Measurements from ENCODE around the gene CTR9.
"Not testable (repeated sequence)": the region's sequence is repeated elsewhere in the genome, so short reads cannot be mapped to it uniquely, and the experiment has no call there.

Gene CTR9

GRCh38 chr11:10785146-10785474, 34.1 kb downstream of the CTR9 start:
- DNase-seq, result no peak

DNA sequence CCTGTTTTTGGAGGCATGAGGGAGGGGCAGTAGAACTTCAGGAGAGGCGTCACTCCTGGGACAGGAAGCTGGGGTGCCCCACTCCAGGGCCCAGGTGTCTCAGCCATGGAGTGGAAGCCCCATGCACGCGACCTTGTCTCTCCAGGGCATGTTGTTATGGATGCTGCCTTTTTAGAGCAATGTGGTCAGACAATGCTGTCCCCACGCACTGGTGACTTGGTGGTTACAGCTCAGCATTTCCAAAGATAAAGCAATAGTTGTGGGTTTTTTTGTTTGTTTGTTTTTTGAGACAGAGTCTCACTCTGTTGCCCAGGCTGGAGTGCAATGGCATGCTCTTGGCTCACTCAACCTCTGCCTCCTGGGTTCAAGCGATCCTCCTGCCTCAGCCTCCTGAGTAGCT, 35.4 kb downstream of the CTR9 start:
- DNase-seq, result no peak

DNA sequence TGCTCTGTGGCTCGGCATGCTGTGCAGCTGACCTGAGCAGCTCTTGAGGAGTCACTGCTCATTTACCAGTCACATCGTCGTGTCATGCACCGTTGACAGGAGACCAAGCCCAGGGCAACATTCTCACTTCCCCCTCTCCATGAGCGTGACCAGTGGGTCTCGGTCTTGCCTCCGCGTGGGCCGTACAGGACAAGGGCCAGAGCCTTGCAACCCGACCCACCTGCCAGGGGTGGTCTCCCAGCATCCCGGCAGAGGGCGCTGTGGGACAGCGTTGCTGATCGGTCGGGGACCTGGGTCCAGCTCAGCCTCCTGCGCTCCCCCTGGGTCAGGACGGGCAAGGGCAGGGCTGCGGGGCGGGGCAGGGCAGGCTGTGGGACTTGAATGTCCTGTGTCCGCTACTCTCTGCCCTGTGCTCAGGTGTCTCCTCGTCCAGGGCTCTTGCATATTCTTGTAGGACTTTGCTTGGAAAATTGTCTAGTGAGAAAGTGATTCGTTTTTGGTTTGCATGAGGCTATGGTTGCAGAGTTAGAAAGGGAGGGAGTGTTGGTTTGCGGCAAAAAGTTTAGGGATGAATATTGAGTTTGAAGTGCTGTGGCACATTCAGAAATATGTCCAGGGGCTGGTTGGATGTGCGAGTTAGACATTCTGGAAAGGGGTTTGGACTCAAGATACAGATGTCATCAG, 41.5 kb downstream of the CTR9 start:
- peak; percentile 14 to 73 for DNase-seq

GRCh38 chr11:10793470-10794255, 42.6 kb downstream of the CTR9 start:
- DNase-seq, result no peak

DNA sequence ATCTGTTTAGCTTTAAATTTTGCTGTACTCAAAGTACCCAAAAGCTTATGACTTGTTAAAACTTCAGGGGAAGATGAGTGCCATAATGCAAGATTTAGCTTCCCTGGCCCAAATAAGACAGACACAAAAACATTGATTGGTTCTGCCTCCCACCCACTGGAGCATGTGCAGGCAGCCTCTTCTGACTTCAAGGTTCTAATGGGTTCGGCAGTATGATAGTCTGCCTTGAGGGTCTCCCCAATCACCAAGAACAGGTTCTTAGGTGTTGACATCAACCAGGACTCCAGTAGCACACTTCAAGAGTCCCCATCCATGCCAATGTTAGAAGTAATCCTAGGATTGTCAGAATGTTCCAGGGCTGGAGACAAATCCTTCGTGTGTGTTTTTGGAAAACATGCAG, 45.1 kb downstream of the CTR9 start:
- no peak for DNase-seq

- DNase-seq, result no peak
Measured at GRCh38 chr11:10797001-10797400, 46.0 kb downstream of the CTR9 start.

DNA sequence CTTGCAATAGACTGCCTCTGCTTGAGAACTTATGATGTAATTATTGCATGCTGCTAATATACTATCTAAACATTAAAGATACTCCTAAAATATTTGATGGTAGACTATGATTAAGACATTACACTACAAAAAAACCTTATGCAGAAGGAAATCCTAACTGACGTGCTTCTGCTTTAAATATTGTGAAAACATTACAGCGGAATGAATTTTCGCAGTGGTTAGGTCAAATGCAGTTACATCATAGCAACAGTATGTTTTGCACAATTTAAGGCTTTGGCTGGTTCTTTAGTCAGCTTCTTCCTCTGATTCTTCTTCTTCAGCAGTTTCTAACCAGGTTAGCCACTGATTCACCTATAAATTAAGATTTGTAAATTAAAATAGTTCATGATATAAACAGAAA, 46.5 kb downstream of the CTR9 start:
- no peak for DNase-seq

DNA sequence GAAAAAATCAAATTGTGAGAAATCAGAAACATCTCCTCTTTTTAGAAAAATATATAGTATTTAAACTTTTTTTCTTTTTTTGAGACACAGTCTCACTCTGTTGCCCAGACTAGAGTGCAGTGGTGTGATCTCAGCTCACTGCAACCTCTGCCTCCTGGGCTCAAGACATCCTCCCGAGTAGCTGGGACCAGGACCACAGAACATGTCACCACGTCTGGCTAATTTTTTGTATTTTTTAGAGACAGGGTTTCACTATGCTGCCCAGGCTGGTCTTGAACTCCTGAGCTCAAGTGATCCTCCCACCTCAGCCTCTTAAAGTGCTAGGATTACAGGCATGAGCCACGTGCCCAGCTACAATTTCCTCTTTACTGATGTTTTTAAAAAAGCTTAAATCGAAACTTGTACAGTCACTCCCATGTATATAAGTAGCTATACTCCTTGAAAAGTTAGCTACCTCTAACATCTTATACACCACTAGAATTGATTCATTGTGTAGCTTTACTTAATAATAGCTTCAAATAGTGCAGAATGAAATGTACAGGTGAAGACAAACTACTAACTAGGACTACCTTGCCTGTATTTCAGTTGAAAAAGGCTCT, 47.4 kb downstream of the CTR9 start:
- no peak for DNase-seq

DNA sequence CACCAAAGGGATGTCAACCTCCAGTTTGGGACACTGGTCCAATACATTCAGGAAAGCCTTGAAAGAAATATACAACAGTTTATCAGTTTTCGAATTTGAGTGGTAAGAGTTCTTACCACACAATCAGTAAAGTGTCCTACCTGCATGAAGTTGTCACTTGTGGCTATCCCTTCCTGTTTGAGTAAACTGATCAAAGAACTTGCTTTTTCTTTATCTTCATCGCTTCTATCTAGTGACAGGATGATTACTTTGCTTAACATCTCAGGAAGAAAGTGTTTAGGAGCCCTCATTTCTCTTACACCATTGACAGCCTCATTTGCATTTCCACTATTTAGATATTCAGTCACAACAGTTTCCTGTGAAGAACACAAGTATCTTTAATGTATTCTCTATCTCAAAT, 49.2 kb downstream of the CTR9 start:
- no peak for DNase-seq

- no peak for DNase-seq
Measured at GRCh38 chr11:10803676-10804075, 52.6 kb downstream of the CTR9 start.

DNA sequence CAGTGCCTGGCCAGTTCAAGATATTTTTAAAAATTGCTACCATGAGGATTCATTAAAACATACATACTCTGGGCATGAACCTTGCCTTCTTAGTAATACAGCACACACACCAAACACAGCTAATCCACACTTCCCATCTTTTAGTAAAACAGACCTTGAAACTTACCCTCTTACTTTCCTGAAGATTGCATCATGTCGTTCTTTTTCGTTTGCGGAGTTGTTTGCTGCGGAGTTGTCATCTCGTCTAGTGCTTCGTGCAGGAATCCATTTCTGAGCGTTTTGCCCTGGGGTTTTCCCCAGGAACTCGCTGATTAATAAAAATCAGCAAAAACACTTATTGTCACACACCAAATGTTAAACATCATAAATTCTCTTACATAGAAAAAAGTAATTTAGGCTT, 54.7 kb downstream of the CTR9 start:
- no peak for DNase-seq

- DNase-seq, result no peak
Measured at GRCh38 chr11:10806206-10806605, 55.2 kb downstream of the CTR9 start.

DNA sequence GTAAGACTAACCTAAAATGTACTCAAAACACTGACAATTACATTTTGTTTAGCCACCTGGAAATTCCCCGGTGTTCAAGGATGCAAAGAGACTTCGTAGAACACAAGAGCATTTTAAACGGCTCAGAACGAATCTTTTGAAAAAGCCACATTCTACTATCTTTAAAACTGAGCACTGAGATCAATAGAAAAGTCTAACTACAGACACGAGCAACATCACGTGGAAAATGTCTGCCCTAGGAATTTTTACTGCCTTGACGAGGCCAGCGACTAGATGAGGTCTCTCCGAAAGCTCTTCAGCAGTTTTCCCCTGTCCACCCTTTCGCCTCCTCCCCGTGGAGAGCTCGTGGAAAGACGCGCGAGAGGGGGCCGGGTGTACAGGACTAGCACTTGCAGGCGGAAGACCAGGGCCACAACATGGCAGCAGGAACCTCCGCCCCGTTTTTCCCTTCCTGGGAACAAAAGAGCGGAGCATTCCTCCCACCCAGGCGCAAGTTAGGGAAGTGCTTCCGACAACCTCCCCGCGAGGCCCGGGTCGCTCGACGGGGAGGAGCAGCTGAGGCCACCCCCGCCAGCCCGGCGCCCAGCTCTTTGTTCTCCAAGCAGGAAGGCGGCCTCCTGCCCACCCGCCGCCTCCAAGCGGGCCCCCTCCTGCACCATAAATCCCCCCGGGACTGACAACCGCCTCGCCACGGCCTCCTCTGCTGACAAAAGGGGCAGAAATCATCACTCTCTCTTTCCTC, 56.6 kb downstream of the CTR9 start:
- DNase-seq, result peak; percentile 19 to 68

GRCh38 chr11:10808235-10808552, 57.1 kb downstream of the CTR9 start:
- no peak for DNase-seq

DNA sequence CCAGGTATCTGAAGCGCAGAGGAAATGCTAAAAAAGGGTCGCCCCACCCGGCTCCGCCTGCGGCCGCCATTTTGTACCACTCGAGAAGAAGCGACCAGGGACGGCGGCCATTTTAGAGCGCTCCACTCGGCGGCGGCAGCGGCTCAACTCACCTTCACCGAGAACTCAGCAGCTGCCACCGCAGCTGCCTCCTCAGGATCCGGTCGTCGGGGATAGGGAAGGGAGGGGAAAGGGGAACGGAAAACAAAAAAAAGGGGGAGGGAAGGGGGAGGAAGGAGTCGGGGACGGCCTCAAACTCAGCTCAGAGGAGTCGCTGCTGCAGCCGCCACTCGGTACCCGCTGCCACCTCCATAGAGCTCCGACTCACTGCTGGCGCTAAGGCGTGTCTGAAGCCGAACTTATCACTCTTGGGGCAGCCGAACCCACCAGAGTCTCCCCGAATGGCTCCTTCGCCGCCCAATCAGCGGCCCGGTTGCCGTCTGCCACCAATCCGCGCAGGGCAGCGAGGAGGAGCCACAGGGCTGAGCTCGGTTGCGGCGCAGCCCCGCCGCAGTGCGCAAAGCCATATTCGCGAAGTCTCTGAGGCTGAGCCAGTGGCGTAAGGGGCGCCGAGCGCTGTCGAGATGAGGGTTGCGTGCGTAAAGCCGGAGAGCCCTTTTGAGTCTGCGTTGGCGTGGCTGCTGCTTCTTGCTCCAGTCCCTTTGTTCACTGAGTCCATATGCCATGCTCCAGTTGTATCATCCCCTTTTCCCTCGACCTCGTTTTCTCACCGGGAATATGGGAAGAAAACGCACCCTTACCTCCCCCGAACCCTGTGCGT, 57.7 kb downstream of the CTR9 start, which contains the start of gene EIF4G2:
Gene EIF4G2 (minus strand): TSS at position 374 of the 820 bp plus-strand sequence.
- peak; percentile 99 for DNase-seq

DNA sequence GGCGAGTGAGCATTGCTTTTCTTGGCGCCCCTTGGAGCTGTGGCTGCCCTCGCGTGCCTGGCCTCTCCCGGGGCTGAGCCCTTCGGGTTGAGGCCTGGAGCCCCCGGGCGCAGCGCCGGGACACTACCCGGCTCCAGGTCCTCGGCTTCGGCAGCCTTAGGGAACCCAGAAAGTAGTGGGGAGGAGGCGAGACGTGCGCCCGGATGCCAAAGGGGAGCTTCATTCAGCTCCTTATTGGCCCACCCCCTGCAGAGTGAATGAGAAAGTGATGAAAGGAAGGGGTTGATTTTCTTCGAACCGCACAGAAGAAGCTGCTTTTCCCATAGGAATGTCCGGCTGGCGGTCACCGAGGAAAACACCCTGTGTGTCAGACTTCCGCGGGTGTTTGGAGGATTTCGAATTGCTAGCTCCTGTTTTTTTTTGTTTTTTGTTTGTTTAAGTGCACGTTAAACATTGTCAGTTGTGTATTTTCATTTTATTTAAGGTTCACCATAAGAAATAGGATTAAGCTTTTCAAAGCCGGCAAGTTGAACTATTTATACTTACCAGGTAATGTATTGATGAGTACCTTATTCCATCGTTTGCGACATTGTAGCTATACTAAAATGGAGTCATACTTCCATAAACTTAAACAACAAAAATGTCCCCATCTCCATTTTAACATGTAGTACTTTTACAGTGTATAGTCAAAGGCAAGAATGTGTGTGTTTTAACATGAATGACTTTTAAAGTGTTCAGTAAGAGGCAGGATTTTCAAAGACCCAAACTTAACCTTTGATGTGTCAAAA, 58.5 kb downstream of the CTR9 start:
- DNase-seq, result peak in 1 of 2 donors; percentile 34

GRCh38 chr11:10813945-10814344, 62.9 kb downstream of the CTR9 start:
- DNase-seq, result no peak

GRCh38 chr11:10818594-10818993, 67.5 kb downstream of the CTR9 start:
- no peak for DNase-seq

DNA sequence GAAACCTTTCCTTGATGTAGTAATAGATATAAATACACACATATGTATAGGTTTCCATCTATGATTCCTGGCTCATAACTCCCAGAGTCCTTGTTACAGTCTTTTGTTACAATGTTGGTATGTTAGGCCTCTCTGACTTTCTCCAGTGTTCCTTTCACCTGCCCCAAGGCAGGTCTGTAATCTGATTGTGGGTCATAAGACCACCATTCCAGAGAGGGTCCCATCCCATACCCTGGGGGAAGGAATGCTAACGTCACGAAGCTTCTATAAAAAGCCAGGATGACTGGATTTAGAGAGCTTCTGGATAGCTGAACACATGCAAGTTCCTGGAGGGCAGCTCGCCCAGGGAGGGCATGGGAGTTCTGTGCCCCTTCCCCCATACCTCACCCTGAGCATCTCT, 71.4 kb downstream of the CTR9 start:
- DNase-seq, result not testable (repeated sequence)

GRCh38 chr11:10823152-10823579, 72.1 kb downstream of the CTR9 start:
- DNase-seq, result no peak

- no peak for DNase-seq
Measured at GRCh38 chr11:10824888-10825287, 73.8 kb downstream of the CTR9 start.

DNA sequence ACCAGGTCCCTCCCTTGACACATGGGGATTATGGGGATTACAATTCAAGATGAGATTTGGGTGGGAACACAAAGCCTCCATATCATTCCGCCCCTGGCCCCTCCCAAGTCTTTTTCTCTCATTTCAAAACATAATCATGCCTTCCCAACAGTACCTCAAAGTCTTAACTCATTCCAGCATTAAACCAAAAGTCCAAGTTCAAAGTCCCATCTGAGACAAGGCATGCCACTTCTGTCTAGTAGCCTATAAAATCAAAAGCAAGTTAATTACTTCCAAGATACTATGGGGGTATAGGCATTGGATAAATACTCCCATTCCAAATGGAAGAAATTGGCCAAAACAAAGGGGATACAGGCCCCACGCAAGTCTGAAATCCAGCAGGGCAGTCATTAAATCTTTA, 77.4 kb downstream of the CTR9 start:
- DNase-seq, result no peak
